HEK293 (cell line): ENCODE data around the gene PCBP3.

Experiments used
- CTCF ChIA-PET: fragments of 350-600 bp; formaldehyde crosslinking; extraction: SDS; loops from one replicate; lab custom pipeline; 2021; ENCODE audit warnings: antibody characterized with exemption; lab: Yijun Ruan, JAX
- POLR2A ChIA-PET: fragments of 300-600 bp; formaldehyde crosslinking; extraction: SDS; loops from one replicate; lab custom pipeline; 2020; ENCODE audit warnings: antibody characterized with exemption, inconsistent platforms; lab: Yijun Ruan, JAX
- H3K27ac ChIP-seq: fragments of 200-500 bp; sonication (Bioruptor generic); 2 replicates; pipeline ENCODE4 v1.5.1; 2014; ENCODE audit warnings: low read depth, low read length, control low read depth, inconsistent platforms; ENCODE audit errors: extremely low read depth
- H3K36me3 ChIP-seq, 2 experiments: fragments of 200-500 bp in 1 of 2; sonication (Bioruptor generic) in 1 of 2; 1 replicate in 1 of 2; 2 replicates in 1 of 2; pipeline ENCODE4 v1.5.1; 2014 to 2017; ENCODE audit warnings: inconsistent platforms in 2 of 2, low read length in 2 of 2; ENCODE audit not compliant: control insufficient read depth in 2 of 2, insufficient read depth in 1 of 2
- H3K4me1 ChIP-seq: fragments of 200-500 bp; sonication (Bioruptor generic); 2 replicates; pipeline ENCODE4 v1.5.1; 2014; ENCODE audit warnings: mild to moderate bottlenecking, low read length, inconsistent platforms; ENCODE audit not compliant: control insufficient read depth, insufficient read depth
- H3K4me3 ChIP-seq: 2 replicates; pipeline ENCODE4 v1.5.1; 2011; ENCODE audit warnings: low read depth, mild to moderate bottlenecking, control low read depth, low read length, moderate library complexity
- H3K9me3 ChIP-seq: fragments of 200-500 bp; sonication (Bioruptor generic); 2 replicates; pipeline ENCODE4 v1.5.1; 2014; ENCODE audit warnings: low read depth, low read length, inconsistent platforms; ENCODE audit not compliant: control insufficient read depth, insufficient read depth
- KLF16 ChIP-seq: fragments of 450-650 bp; formaldehyde crosslinking; IDR thresholded peaks from 2 replicates; pipeline ENCODE4 v1.5.1; 2017; ENCODE audit warnings: missing biosample characterization, missing genetic modification characterization
- SCRT1 ChIP-seq: fragments of 450-650 bp; formaldehyde crosslinking; IDR thresholded peaks from 2 replicates; pipeline ENCODE4 v1.5.1; 2016; ENCODE audit warnings: missing biosample characterization, missing genetic modification characterization, borderline replicate concordance
- SCRT2 ChIP-seq: fragments of 450-650 bp; formaldehyde crosslinking; IDR thresholded peaks from 2 replicates; pipeline ENCODE4 v1.5.1; 2016; ENCODE audit warnings: missing biosample characterization, missing genetic modification characterization
- ZBTB21 ChIP-seq: fragments of 450-650 bp; formaldehyde crosslinking; IDR thresholded peaks from 2 replicates; pipeline ENCODE4 v1.5.1; 2017; ENCODE audit warnings: missing biosample characterization, missing genetic modification characterization
- ZFHX2 ChIP-seq: fragments of 450-650 bp; formaldehyde crosslinking; conservative IDR thresholded peaks from 2 replicates; pipeline ENCODE4 v1.5.1; 2016; ENCODE audit warnings: missing biosample characterization, missing genetic modification characterization
- ZIC2 ChIP-seq: fragments of 450-650 bp; formaldehyde crosslinking; IDR thresholded peaks from 2 replicates; pipeline ENCODE4 v1.5.1; 2016; ENCODE audit warnings: missing biosample characterization, missing genetic modification characterization
- ZNF133 ChIP-seq: fragments of 450-650 bp; formaldehyde crosslinking; IDR thresholded peaks from 2 replicates; pipeline ENCODE4 v1.5.1; 2016; ENCODE audit warnings: missing biosample characterization, missing genetic modification characterization
- ZNF214 ChIP-seq: fragments of 450-650 bp; formaldehyde crosslinking; IDR thresholded peaks from 2 replicates; pipeline ENCODE4 v1.5.1; 2017; ENCODE audit warnings: missing biosample characterization, mild to moderate bottlenecking, missing genetic modification characterization, borderline replicate concordance
- ZNF473 ChIP-seq: fragments of 450-650 bp; formaldehyde crosslinking; IDR thresholded peaks from 2 replicates; pipeline ENCODE4 v1.5.1; 2017; ENCODE audit warnings: missing biosample characterization, missing genetic modification characterization
- ZNF530 ChIP-seq: fragments of 450-650 bp; formaldehyde crosslinking; IDR thresholded peaks from 2 replicates; pipeline ENCODE4 v1.5.1; 2016; ENCODE audit warnings: low read depth, missing biosample characterization, missing genetic modification characterization
- ZNF555 ChIP-seq: fragments of 450-650 bp; formaldehyde crosslinking; conservative IDR thresholded peaks from 2 replicates; pipeline ENCODE4 v1.5.1; 2017; ENCODE audit warnings: missing biosample characterization, mild to moderate bottlenecking, missing genetic modification characterization, inconsistent platforms
- ZNF561 ChIP-seq: fragments of 450-650 bp; IDR thresholded peaks from 2 replicates; pipeline ENCODE4 v1.5.1; 2018; ENCODE audit warnings: missing biosample characterization, missing genetic modification characterization, borderline replicate concordance
- ZNF623 ChIP-seq: fragments of 450-650 bp; formaldehyde crosslinking; IDR thresholded peaks from 2 replicates; pipeline ENCODE4 v1.5.1; 2016; ENCODE audit warnings: missing biosample characterization, missing genetic modification characterization
- ZNF629 ChIP-seq: fragments of 450-650 bp; formaldehyde crosslinking; IDR thresholded peaks from 2 replicates; pipeline ENCODE4 v1.5.1; 2017; ENCODE audit warnings: missing biosample characterization, missing genetic modification characterization
- ZNF658 ChIP-seq: fragments of 450-650 bp; formaldehyde crosslinking; IDR thresholded peaks from 2 replicates; pipeline ENCODE4; 2016; ENCODE audit warnings: missing biosample characterization, missing genetic modification characterization
- ZSCAN16 ChIP-seq: fragments of 450-650 bp; formaldehyde crosslinking; IDR thresholded peaks from 2 replicates; pipeline ENCODE4 v1.5.1; 2016; ENCODE audit warnings: missing biosample characterization, missing genetic modification characterization
- TF ChIP-seq, protein P1 (sequence below): fragments of 450-650 bp; formaldehyde crosslinking; IDR thresholded peaks from 2 replicates; pipeline ENCODE4 v1.5.0; 2017; ENCODE audit warnings: missing biosample characterization, missing genetic modification characterization, borderline replicate concordance
- TF ChIP-seq, protein P2 (sequence below): fragments of 450-650 bp; formaldehyde crosslinking; IDR thresholded peaks from 2 replicates; pipeline ENCODE4 v1.5.1; 2017; ENCODE audit warnings: missing biosample characterization, missing genetic modification characterization
- TF ChIP-seq, protein P3 (sequence below): fragments of 450-650 bp; formaldehyde crosslinking; IDR thresholded peaks from 2 replicates; pipeline ENCODE4 v1.5.1; 2017; ENCODE audit warnings: missing biosample characterization, missing genetic modification characterization
- TF ChIP-seq, protein P4 (sequence below): fragments of 450-650 bp; formaldehyde crosslinking; IDR thresholded peaks from 2 replicates; pipeline ENCODE4 v1.5.1; 2016; ENCODE audit warnings: missing biosample characterization, missing genetic modification characterization
- TF ChIP-seq, protein P5 (sequence below): fragments of 450-650 bp; formaldehyde crosslinking; IDR thresholded peaks from 2 replicates; pipeline ENCODE4 v1.5.1; 2016; ENCODE audit warnings: missing biosample characterization, missing genetic modification characterization

PCBP3 gene

DNA sequence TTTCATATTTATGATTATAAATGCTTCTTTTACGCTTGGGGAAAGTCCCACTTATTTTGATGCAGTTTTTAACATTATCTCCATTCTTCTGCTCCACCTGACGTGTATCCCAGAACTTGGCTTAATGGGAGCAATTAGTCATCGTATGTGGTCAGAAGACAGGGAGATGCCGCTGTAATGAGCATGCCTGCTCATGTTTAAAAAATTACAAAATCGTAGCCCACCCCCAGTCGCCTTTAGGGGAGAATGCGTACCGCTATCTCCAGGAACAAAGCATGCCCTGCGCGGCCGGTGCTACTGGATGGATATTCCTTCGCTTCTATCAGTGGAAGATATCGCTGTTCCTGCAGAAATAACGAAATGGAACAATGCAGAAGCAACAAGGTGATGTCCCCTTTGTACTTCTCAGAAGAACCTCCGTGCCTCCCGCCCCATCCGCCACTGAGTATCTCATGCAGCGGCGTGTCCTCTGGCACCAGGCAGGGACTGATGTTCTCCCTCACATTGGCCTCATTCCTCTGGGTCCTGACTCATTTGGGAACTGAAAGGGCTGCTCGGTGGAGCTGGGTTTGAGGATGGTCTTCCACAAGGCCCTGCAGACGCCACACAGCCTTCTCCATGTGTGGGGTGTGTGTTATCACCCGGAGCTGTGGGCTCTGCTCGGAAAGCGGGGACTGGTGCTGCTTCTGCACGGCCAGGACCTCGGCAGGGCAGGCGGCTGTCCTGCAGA, 221.7 kb downstream of the PCBP3 start:
- ChIA-PET POLR2A (no interaction called here), CTCF (interaction anchor here (1.2 to 2.1 kb wide), 2 partner anchors 15 to 58 kb away, joined by 4 to 8 read pairs; no protein-coding TSS in a partner anchor)
- H3K4me3 ChIP-seq, result no peak overlapping the region
- H3K27ac ChIP-seq, result no peak overlapping the region
- TF ChIP-seq ZNF530 (tag by site-specific recombination), result no peak
- TF ChIP-seq ZBTB21, result no peak
- no peak for TF ChIP-seq SCRT2 (tag by site-specific recombination)
- no peak for TF ChIP-seq ZNF561 (tag by site-specific recombination)
- TF ChIP-seq, protein P1, sequence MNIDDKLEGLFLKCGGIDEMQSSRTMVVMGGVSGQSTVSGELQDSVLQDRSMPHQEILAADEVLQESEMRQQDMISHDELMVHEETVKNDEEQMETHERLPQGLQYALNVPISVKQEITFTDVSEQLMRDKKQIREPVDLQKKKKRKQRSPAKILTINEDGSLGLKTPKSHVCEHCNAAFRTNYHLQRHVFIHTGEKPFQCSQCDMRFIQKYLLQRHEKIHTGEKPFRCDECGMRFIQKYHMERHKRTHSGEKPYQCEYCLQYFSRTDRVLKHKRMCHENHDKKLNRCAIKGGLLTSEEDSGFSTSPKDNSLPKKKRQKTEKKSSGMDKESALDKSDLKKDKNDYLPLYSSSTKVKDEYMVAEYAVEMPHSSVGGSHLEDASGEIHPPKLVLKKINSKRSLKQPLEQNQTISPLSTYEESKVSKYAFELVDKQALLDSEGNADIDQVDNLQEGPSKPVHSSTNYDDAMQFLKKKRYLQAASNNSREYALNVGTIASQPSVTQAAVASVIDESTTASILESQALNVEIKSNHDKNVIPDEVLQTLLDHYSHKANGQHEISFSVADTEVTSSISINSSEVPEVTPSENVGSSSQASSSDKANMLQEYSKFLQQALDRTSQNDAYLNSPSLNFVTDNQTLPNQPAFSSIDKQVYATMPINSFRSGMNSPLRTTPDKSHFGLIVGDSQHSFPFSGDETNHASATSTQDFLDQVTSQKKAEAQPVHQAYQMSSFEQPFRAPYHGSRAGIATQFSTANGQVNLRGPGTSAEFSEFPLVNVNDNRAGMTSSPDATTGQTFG (tag by site-specific recombination), result no peak
- TF ChIP-seq SCRT1, result no peak
- TF ChIP-seq ZNF473 (tag by site-specific recombination), result no peak
- TF ChIP-seq, protein P2, sequence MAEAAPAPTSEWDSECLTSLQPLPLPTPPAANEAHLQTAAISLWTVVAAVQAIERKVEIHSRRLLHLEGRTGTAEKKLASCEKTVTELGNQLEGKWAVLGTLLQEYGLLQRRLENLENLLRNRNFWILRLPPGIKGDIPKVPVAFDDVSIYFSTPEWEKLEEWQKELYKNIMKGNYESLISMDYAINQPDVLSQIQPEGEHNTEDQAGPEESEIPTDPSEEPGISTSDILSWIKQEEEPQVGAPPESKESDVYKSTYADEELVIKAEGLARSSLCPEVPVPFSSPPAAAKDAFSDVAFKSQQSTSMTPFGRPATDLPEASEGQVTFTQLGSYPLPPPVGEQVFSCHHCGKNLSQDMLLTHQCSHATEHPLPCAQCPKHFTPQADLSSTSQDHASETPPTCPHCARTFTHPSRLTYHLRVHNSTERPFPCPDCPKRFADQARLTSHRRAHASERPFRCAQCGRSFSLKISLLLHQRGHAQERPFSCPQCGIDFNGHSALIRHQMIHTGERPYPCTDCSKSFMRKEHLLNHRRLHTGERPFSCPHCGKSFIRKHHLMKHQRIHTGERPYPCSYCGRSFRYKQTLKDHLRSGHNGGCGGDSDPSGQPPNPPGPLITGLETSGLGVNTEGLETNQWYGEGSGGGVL, result no peak
- H3K4me1 ChIP-seq, result no peaks in the 10 kb centered on the region
- H3K9me3 ChIP-seq, result no peaks in the 10 kb centered on the region
- no peaks in the 10 kb centered on the region for H3K36me3 ChIP-seq

DNA sequence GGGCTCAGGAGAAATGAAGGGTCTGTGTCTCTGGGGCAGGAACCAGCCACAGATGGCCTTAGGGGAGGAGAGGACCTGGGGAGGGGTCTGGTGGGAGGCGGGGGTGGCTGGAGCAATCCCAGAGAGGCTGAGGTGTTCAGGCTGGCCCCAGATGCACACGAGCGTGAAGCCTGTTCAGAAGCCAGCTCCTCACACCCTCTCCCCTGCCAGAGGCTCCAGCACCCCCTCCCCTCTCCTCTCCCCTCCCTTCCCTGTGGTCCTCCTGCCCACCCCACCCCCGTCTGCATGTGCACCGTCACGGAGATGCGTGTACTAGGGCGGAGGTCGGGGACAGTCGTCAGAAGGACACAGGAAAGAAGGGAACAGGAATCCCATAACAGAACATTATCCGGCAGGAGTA, 223.0 kb downstream of the PCBP3 start:
- TF ChIP-seq ZNF473 (tag by site-specific recombination), result no peak
- TF ChIP-seq ZNF629 (tag by site-specific recombination), result no peak
- TF ChIP-seq ZNF658, result no peak
- no peak for TF ChIP-seq ZNF133
- no peak for TF ChIP-seq ZFHX2 (tag by site-specific recombination)
- no peak for TF ChIP-seq ZSCAN16
- TF ChIP-seq KLF16, result no peak
- no peak for TF ChIP-seq ZNF214 (tag by site-specific recombination)
- TF ChIP-seq ZNF623, result no peak
- TF ChIP-seq ZIC2 (tag by site-specific recombination), result no peak
- TF ChIP-seq, protein P3, sequence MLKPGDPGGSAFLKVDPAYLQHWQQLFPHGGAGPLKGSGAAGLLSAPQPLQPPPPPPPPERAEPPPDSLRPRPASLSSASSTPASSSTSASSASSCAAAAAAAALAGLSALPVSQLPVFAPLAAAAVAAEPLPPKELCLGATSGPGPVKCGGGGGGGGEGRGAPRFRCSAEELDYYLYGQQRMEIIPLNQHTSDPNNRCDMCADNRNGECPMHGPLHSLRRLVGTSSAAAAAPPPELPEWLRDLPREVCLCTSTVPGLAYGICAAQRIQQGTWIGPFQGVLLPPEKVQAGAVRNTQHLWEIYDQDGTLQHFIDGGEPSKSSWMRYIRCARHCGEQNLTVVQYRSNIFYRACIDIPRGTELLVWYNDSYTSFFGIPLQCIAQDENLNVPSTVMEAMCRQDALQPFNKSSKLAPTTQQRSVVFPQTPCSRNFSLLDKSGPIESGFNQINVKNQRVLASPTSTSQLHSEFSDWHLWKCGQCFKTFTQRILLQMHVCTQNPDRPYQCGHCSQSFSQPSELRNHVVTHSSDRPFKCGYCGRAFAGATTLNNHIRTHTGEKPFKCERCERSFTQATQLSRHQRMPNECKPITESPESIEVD (tag by site-specific recombination), result no peak
- TF ChIP-seq SCRT2 (tag by site-specific recombination), result no peak
- no peak for TF ChIP-seq ZNF555 (tag by site-specific recombination)
- TF ChIP-seq, protein P4, sequence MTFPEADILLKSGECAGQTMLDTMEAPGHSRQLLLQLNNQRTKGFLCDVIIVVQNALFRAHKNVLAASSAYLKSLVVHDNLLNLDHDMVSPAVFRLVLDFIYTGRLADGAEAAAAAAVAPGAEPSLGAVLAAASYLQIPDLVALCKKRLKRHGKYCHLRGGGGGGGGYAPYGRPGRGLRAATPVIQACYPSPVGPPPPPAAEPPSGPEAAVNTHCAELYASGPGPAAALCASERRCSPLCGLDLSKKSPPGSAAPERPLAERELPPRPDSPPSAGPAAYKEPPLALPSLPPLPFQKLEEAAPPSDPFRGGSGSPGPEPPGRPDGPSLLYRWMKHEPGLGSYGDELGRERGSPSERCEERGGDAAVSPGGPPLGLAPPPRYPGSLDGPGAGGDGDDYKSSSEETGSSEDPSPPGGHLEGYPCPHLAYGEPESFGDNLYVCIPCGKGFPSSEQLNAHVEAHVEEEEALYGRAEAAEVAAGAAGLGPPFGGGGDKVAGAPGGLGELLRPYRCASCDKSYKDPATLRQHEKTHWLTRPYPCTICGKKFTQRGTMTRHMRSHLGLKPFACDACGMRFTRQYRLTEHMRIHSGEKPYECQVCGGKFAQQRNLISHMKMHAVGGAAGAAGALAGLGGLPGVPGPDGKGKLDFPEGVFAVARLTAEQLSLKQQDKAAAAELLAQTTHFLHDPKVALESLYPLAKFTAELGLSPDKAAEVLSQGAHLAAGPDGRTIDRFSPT, result no peak
- TF ChIP-seq, protein P5, sequence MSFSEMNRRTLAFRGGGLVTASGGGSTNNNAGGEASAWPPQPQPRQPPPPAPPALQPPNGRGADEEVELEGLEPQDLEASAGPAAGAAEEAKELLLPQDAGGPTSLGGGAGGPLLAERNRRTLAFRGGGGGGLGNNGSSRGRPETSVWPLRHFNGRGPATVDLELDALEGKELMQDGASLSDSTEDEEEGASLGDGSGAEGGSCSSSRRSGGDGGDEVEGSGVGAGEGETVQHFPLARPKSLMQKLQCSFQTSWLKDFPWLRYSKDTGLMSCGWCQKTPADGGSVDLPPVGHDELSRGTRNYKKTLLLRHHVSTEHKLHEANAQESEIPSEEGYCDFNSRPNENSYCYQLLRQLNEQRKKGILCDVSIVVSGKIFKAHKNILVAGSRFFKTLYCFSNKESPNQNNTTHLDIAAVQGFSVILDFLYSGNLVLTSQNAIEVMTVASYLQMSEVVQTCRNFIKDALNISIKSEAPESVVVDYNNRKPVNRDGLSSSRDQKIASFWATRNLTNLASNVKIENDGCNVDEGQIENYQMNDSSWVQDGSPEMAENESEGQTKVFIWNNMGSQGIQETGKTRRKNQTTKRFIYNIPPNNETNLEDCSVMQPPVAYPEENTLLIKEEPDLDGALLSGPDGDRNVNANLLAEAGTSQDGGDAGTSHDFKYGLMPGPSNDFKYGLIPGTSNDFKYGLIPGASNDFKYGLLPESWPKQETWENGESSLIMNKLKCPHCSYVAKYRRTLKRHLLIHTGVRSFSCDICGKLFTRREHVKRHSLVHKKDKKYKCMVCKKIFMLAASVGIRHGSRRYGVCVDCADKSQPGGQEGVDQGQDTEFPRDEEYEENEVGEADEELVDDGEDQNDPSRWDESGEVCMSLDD (tag by site-specific recombination), result no peak
- no peaks in the 10 kb centered on the region for H3K9me3 ChIP-seq
- no peak overlapping the region for H3K27ac ChIP-seq
- H3K4me1 ChIP-seq, result no peaks in the 10 kb centered on the region
- ChIA-PET POLR2A (no interaction called here), CTCF (interaction anchor here (1.4 to 2.1 kb wide), 2 partner anchors 13 to 14 kb away, joined by 5 to 8 read pairs; no protein-coding TSS in a partner anchor)
- no peaks in the 10 kb centered on the region for H3K36me3 ChIP-seq
- H3K4me3 ChIP-seq, result no peak overlapping the region
